HepG2 (cell line): Measurements from ENCODE around the gene EPB41L4A. TPM values are rescaled to one million over a fixed set of nuclear protein-coding genes. Genes with fewer than 3 reads are reported as not detected.
A peak's percentile ranks its signal among the peaks of the same experiment; 100 is the strongest.

Experiments used
- ATAC-seq: fragments of 200-7000 bp; cut with Tn5 transposase; 3 replicates; pipeline ENCODE4 v1.9.1; 2020; ENCODE audit warnings: mild to moderate bottlenecking, moderate library complexity
- BruUV-seq: library from RNA; stranded (reverse); fragments of 400-500 nt; replicated peaks from 2 replicates; lab custom pipeline; 2021; lab: Mats Ljungman, UMichigan
- CTCF ChIA-PET: fragments of 300-600 bp; formaldehyde crosslinking; extraction: SDS; loops from one replicate; lab custom pipeline; 2021; ENCODE audit warnings: low total read pairs, inconsistent platforms, low intra/inter-chr PET ratio; lab: Yijun Ruan, JAX
- POLR2A ChIA-PET: fragments of 350-600 bp; sonication (Branson Sonifier 250); formaldehyde crosslinking; loops from one replicate; lab custom pipeline; 2020; ENCODE audit warnings: antibody characterized with exemption, inconsistent platforms; lab: Yijun Ruan, JAX
- DNase-seq: peaks from one replicate; pipeline ENCODE4 v3.0.0-alpha.2; 2015; ENCODE audit warnings: low spot score
- FAIRE-seq: peaks from 3 replicates; lab custom pipeline; 2011; peaks lifted over from hg19 to GRCh38; lab: Jason Lieb, UNC
- H2AFZ ChIP-seq: one replicate; pipeline ENCODE4 v1.6.1; 2011; ENCODE audit warnings: low read length, inconsistent platforms
- H3K27ac ChIP-seq: fragments of 300-600 bp; 3 replicates; pipeline ENCODE4 v1.8.0; 2011; ENCODE audit warnings: mixed run types, mild to moderate bottlenecking, mixed read lengths, low read length, inconsistent platforms; ENCODE audit not compliant: insufficient read depth; ENCODE audit errors: extremely low read length
- H3K27me3 ChIP-seq, 2 experiments: fragments of 200-600 bp in 1 of 2; 2 replicates in 1 of 2; 3 replicates in 1 of 2; pipeline versions ENCODE4 v1.6.0 to v1.8.0; 2011; ENCODE audit warnings: low read length in 2 of 2, mild to moderate bottlenecking in 2 of 2, moderate library complexity in 2 of 2, inconsistent platforms in 1 of 2; ENCODE audit not compliant: insufficient read depth in 2 of 2, control insufficient read depth in 1 of 2
- H3K36me3 ChIP-seq, 2 experiments: fragments of 200-600 bp in 1 of 2; replicated peaks in 1 of 2; 2 replicates in 1 of 2; 3 replicates in 1 of 2; pipeline versions ENCODE4 v1.5.1 to v1.8.0; 2011; ENCODE audit warnings: low read length in 2 of 2, inconsistent platforms in 1 of 2; ENCODE audit not compliant: insufficient read depth in 2 of 2, control insufficient read depth in 1 of 2
- H3K4me1 ChIP-seq: 2 replicates; pipeline ENCODE4 v1.5.1; 2012; ENCODE audit warnings: low read length, inconsistent platforms; ENCODE audit not compliant: insufficient read depth
- H3K4me2 ChIP-seq: 2 replicates; pipeline ENCODE4 v1.6.0; 2011; ENCODE audit warnings: low read depth, low read length, inconsistent platforms
- H3K4me3 ChIP-seq, 3 experiments: fragments of 200-600 bp in 1 of 3; sonication (generic), shearing (Covaris generic) in 1 of 3; replicated peaks in 1 of 3; 2 replicates each; pipeline ENCODE4 v1.5.1; 2011 to 2016; ENCODE audit warnings: low read length in 3 of 3, inconsistent platforms in 2 of 3, low read depth in 2 of 3, mild to moderate bottlenecking in 2 of 3, control low read depth in 1 of 3, mixed read lengths in 1 of 3; ENCODE audit not compliant: insufficient read depth in 1 of 3
- H3K79me2 ChIP-seq: one replicate; pipeline ENCODE4 v1.6.1; 2011; ENCODE audit warnings: low read length, inconsistent platforms; ENCODE audit not compliant: insufficient read depth
- H3K9ac ChIP-seq: 2 replicates; pipeline ENCODE4 v1.6.0; 2011; ENCODE audit warnings: mild to moderate bottlenecking, low read depth, low read length, inconsistent platforms; ENCODE audit not compliant: insufficient read depth
- H3K9me3 ChIP-seq: 2 replicates; pipeline ENCODE4 v1.5.1; 2012; ENCODE audit warnings: mild to moderate bottlenecking, low read length
- H4K20me1 ChIP-seq: 2 replicates; pipeline ENCODE4 v1.6.0; 2011; ENCODE audit warnings: inconsistent platforms, mild to moderate bottlenecking, low read length, moderate library complexity; ENCODE audit not compliant: insufficient read depth
- ARID2 ChIP-seq: sonication (generic); formaldehyde crosslinking; IDR thresholded peaks from 2 replicates; pipeline ENCODE4 v1.8.1; 2022; ENCODE audit warnings: mild to moderate bottlenecking, missing genetic modification reagents, borderline replicate concordance
- ATF7 ChIP-seq, 2 experiments: fragments of 450-650 bp in 1 of 2; sonication (generic) in 1 of 2; formaldehyde crosslinking in 1 of 2; IDR thresholded peaks; 2 replicates each; pipeline versions ENCODE4 v1.4.0 to v1.6.1; 2016 to 2020; ENCODE audit warnings: antibody characterized with exemption in 1 of 2, mild to moderate bottlenecking in 1 of 2, missing genetic modification reagents in 1 of 2
- CREM ChIP-seq, 2 experiments: sonication (generic) in 1 of 2; formaldehyde crosslinking in 1 of 2; IDR thresholded peaks; 2 replicates each; pipeline versions ENCODE4 v1.4.0 to v1.6.1; 2016 to 2020; ENCODE audit warnings: antibody characterized with exemption in 1 of 2, mild to moderate bottlenecking in 1 of 2, missing genetic modification reagents in 1 of 2
- MTF2 ChIP-seq: sonication (generic); formaldehyde crosslinking; IDR thresholded peaks from 2 replicates; pipeline ENCODE4 v1.5.0; 2020; ENCODE audit warnings: missing genetic modification reagents, borderline replicate concordance
- THAP11 ChIP-seq: IDR thresholded peaks from 2 replicates; pipeline ENCODE4 v1.6.1; 2016; ENCODE audit warnings: missing biosample characterization, missing genetic modification reagents
- TSC22D2 ChIP-seq: sonication (generic); formaldehyde crosslinking; IDR thresholded peaks from 2 replicates; pipeline ENCODE4 v1.5.1; 2020; ENCODE audit warnings: missing genetic modification reagents, mild to moderate bottlenecking, borderline replicate concordance
- ZNF460 ChIP-seq: sonication (generic); formaldehyde crosslinking; IDR thresholded peaks from 2 replicates; pipeline ENCODE4 v1.5.1; 2020; ENCODE audit warnings: missing genetic modification reagents, mild to moderate bottlenecking, borderline replicate concordance
- ZNF547 ChIP-seq: sonication (generic); formaldehyde crosslinking; IDR thresholded peaks from 2 replicates; pipeline ENCODE4 v1.5.1; 2020; ENCODE audit warnings: mild to moderate bottlenecking, missing genetic modification reagents
- ZNF720 ChIP-seq: sonication (generic); formaldehyde crosslinking; IDR thresholded peaks from 2 replicates; pipeline ENCODE4 v1.4.0; 2020; ENCODE audit warnings: missing genetic modification reagents
- ZNF878 ChIP-seq: sonication (generic); formaldehyde crosslinking; IDR thresholded peaks from 2 replicates; pipeline ENCODE4 v1.8.1; 2023; ENCODE audit warnings: mild to moderate bottlenecking, missing genetic modification reagents, moderate library complexity
- WGBS: methylation state at CpG from one replicate; pipeline ENCODE4 v1.1.6; 2017; ENCODE audit warnings: low lambda C conversion rate; 5-methylcytosine and 5-hydroxymethylcytosine counted together
- in situ Hi-C: cut with HindIII; loops from 2 replicates; pipeline ENCODE4 v1.10.0; 2017; ENCODE audit warnings: low pct_unique_long_range_greater_than_20kb; ENCODE audit not compliant: extremely low pct_ligation_motif_present
- intact Hi-C: fragments of 100-400 bp; cut with micrococcal nuclease; formaldehyde crosslinking; loops from one replicate; pipeline ENCODE4 v1.10.0; 2022; ENCODE audit not compliant: unreplicated experiment
- polyA plus RNA-seq, 8 experiments: library from polyadenylated mRNA; depleted of rRNA in 3 of 8; stranded (reverse) in 7 of 8; unstranded in 1 of 8; fragments of >200 nt; fragmentation: Illumina TruSeq in 4 of 8; extraction: Trizol in 4 of 8; gene quantifications; 2 replicates each; pipeline versions ENCODE4 v1.2.1 to v1.2.3, GENCODE V29; 2011 to 2016; ENCODE audit warnings: low read depth in 4 of 8, missing spikeins in 1 of 8, mixed read lengths in 1 of 8; ENCODE audit not compliant: insufficient read depth in 1 of 8
- total RNA-seq, 5 experiments: library from RNA; depleted of rRNA; stranded (reverse); fragments of >200 nt; fragmentation: Illumina TruSeq; extraction: Trizol; gene quantifications; 2 replicates each; pipeline ENCODE4 v1.2.3, GENCODE V29; 2016; ENCODE audit warnings: low read depth in 1 of 5

Gene EPB41L4A
- total and polyA plus RNA-seq, 2 of the 13 experiments (the other 11 are each of a cell fraction or from before 2014, with no cell fraction given): 0.07 TPM; not detected in 1

GRCh38 chr5:112192866-112193265 is 226.2 kb downstream of the EPB41L4A start (continued):
- TF ChIP-seq ZNF720 (CRISPR knock-in tag) (no peak), ZNF878 (CRISPR knock-in tag) (no peak)

GRCh38 chr5:112192072-112192471 is 227.0 kb downstream of the EPB41L4A start:
- TF ChIP-seq MTF2 (CRISPR knock-in tag): no peak
- no peak for TF ChIP-seq ARID2
- no peak for TF ChIP-seq ZNF547 (CRISPR knock-in tag)
- no peak for TF ChIP-seq ZNF460 (CRISPR knock-in tag)
- TF ChIP-seq THAP11 (CRISPR knock-in tag): no peak
- no peak for TF ChIP-seq ATF7 (IDR thresholded peaks at IDR 0.05)
- TF ChIP-seq ATF7 (CRISPR knock-in tag; IDR thresholded peaks at IDR 0.05): no peak
- TF ChIP-seq TSC22D2: no peak
- TF ChIP-seq CREM (IDR thresholded peaks at IDR 0.05): no peak
- no peak for TF ChIP-seq CREM (CRISPR knock-in tag; IDR thresholded peaks at IDR 0.05)
- Histone ChIP-seq H3K9me3 (no peaks in the 10 kb centered on the region), H3K27me3 (peaks cover 0 to 17% of the 10 kb centered on the region in 2 experiments; a peak in 2 of 5 replicates), H3K36me3 (no peaks in the 10 kb centered on the region), H3K4me3 (no peak overlapping the region), H3K9ac (no peak overlapping the region), H4K20me1 (no peaks in the 10 kb centered on the region), H3K4me2 (no peak overlapping the region), H3K4me1 (no peaks in the 10 kb centered on the region), H3K79me2 (no peaks in the 10 kb centered on the region), H3K27ac (no peak overlapping the region), H2AFZ (no peak overlapping the region)
- POLR2A ChIA-PET: no interaction called here
- FAIRE-seq (no peak), ATAC-seq (peak; percentile 33; the same call in 1 of the 3 replicates), DNase-seq (no peak)
- in situ Hi-C loops (no loop called here), intact Hi-C loops (no loop called here)
- BruUV-seq: no TSS peak
- 34% methylated on average over 4 of the region's 4 CpGs for WGBS
- CTCF ChIA-PET: no interaction called here
